NK-92 treated with Interleukin-12 subunit alpha and Interleukin-12 subunit beta, amount 100 ng/mL, for 24 hours (cell line): Measurements from ENCODE around the gene RERG.

ENCODE experiments used
- DNase-seq: peaks from one replicate; lab custom pipeline; 2025; lab: John Stamatoyannopoulos, UW

Gene RERG

DNA sequence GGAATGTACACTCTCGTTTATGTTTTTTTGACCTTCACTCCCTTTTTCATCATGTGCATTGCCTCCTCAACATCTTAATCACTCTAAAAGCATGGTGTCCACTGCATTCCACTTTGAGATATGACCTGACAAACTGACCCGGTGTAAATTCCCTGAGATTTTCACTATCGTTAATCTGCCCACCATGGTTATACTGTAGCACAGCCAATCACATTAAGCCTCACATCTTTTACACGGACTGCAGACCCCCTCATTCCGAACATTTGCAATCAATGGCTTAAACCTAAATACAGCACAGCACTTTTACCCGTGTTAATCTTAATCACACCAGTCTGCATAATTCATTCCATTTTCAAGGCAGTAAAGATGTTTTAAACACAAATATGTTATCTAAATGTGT, 2.4 kb downstream of the RERG start:
- DNase-seq, result no peak

GRCh38 chr12:15216036-15216889, 5.0 kb downstream of the RERG start:
- DNase-seq, result no peak

DNA sequence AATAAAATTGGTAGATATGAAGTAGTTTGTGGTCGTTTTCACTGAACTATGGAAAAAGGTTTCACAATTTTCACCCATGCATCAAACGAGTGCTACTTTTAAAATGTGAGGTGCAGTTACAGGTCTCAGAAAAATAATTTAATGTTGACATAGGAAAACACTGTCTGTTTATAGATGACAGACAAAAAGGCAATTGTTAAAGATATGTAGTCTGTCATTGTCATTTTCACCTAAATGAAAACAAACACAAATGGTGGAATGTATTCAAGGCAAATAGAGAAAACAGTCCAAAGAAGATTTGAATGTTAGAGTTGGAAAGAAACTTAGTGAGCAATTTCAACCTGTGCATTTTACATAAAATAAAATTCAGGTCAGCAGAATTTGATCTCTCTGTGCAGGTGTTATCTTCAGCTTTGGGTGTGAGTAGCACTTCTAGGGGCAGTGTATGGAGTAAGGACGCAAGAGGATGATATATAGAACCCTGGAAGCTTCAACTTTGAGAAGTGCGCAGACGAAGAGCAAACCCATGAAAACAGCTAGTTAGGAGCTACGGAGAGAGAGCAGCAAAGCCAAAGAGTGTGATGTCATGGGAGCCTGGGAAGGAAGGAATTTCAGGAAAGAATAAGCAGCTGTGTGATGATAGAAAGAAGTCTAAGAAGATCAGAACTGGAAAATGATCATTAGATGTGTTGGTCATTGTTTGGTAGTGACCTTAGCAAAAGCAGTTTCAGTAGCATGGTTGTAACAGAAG, 6.2 kb downstream of the RERG start:
- DNase-seq, result no peak

DNA sequence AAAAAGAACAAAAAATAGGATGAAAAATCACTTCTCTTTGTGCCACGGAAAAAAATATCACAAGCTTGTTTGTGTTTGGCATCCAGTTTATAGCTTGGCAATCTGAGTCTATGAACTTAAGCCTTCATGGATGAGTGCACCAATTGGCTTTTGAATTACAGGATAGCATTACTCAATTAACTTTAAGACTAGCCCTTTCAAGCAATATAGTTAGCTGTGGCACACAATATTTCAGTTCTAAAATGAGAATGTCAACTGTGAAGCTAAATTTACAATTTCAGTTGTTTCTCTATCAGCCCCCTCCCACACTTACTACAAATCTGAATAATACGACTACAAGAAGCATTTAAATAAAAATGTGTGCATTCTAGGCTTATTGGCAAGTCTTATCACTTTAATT, 8.3 kb downstream of the RERG start:
- no peak for DNase-seq

DNA sequence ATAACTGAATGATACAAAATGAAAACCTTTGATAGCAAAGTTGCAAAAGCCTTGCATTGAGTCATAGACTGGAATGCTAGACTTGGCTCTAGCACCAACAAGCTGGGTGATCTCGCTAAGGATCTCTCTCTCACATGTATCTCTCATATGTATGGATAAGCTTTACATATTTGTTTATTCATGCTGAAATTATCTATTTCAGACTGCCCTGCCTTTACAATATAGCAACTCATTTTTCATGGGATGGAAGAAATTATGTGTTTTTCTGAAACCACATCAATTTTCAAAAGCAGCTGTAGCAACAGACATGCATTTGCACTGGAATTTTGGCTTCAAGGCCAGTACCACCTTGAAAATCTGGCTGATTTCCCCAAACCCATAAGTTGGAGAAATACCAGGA, 11.4 kb downstream of the RERG start:
- DNase-seq, result no peak

DNA sequence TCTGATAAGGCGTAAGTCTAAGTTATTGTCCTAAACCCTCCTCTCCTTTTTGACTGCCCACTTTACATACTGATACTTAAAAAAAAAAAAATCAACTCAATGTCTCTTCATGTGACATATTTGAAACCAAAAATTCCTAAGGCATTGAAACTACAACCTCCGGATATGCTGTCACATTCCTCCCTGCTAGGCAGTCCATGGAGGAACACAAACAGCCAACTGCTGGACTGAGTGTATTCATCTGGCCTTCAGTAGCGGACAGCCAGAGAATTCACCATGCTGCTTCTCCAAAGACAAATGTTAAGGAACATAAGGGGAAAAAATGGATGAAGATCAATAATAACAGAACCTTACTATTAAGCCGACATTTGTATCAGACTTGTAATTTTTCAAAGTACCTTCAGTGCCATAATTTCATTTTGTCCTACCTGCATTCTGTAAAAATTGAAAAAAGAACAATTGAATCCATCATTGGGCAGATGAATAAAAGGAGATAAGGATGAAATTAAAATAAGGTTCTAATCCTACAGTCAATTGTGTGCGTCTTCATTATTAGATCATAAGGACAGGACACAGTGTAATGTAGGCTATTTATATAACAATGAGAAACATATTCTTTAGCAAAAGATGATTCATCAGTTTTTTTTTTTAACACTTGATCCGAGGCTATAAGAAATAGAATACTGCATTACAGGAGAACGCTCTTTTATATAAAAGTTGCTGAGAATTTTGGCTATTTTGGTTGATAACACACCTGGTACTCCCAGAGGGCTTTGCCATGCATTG, 12.2 kb downstream of the RERG start:
- no peak for DNase-seq

GRCh38 chr12:15208140-15208539, 13.1 kb downstream of the RERG start:
- no peak for DNase-seq

DNA sequence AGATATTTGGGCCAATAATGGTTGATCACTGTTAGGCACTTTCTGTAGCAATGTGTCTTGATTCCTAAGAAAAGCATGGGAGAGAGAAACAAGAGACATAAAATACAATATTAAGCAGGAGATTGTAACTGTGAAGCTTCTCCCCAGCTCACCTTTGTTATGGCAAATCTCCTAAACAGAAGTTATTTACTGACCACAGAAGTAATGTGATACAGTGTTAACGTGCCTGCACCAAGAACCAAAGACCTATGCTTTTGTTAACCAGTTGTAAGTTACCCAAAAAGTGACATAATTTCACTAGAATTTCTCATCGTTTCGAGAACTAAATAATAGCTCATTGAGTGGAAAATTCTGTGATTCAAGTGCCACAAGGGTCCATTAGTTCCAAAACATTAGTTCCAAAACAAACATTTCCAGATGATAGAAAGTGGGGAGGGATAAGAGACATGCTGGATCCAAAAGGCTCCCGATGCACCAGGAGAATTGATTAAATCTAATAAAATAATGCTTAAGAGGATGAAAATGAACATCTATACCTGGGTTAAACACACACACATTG, 14.3 kb downstream of the RERG start:
- DNase-seq, result no peak

GRCh38 chr12:15206338-15206737, 14.9 kb downstream of the RERG start:
- DNase-seq, result no peak

- DNase-seq, result no peak
Observed at GRCh38 chr12:15205341-15206010, 15.7 kb downstream of the RERG start.

DNA sequence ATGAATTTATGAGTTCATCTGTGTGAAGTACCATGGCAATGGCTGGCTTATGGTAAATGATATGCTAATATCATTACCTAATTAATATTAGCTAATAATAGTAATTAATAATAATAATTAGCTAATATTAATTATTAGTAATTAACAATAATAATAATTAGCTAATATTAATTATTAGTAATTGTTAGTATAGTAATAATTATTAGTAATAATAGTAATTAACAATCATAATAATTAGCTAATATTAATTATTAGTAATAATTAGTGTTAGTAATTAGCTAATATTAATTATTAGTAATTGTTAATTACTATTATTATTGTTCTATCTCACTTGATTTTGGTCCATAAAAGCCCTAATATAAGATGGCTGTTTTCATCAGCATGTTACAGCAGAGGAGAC, 19.8 kb downstream of the RERG start:
- no peak for DNase-seq

DNA sequence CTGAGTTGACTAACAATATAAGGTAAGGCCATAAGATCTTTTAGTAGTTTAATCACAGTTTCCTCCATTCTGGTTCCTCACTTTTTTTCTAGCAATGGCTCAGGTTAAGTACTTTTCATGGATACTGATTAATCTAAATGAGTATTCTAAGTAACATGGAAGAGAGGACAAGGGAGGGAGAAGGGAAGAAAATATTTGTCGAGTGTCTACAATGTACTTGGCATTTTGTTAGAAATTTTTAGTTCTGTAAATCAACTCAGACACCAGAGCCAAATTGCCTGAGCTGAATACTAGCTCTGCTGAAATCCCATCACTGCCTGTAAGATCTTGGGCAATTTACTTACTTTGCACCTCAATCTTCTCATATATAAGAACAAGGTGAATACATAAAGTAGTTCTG, 20.2 kb downstream of the RERG start:
- DNase-seq, result no peak

- DNase-seq, result no peak
Observed at GRCh38 chr12:15200641-15201040, 20.6 kb downstream of the RERG start.

DNA sequence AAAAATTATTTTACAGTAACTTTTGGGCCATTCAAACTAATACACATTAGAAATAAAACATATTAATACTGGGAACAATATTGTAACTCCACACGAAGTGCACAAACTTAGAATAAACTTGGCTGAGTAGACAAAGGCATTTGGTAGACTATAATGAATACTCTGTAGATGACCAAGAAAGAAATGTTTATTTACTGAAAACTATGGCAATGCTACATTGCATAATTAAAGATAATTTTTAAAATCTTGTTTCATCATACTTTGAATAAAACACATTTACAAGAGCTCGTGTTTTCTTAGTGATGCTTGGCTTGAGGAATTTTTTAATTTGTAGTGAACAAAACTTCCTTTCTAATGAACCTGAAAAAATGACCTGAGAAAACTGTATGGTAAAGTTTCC, 21.3 kb downstream of the RERG start:
- DNase-seq, result no peak

DNA sequence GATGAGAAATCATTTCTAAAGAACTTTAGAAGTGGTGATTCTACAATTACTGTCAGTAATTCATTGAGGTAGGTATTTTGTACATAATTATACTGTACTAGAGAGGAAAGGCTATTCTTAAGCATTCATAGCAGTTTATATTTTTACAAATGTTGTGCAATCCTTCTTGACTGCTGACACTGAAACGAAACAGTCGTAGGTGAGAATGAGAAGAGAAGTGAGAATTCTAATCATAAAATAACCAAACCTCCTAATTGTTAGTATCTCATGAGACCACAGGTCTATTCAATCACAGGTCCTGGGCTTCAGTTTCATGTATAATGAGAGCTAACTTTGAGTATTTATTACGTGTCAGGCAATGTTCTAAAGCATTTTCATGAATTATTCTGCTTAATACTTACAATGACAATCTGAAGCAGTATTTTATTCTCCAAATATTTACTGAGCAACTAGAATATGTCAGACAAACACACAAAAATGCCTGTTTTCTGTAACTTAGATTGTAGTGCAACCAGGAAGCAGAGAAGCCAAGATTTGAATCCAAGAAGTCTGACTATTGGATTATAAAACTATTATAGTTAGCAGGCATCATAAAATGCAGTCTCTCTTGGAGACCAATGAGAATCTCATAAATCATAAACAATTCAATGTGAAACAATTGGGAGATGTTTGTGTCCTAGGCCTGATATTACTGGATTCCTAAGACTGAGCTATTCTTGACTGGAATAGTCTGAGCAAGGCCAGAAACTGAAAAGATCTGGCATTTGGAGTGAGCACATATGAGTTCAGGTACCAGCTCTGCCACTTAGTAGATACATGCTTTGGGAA, 24.3 kb downstream of the RERG start:
- no peak for DNase-seq

GRCh38 chr12:15196221-15196620, 25.0 kb downstream of the RERG start:
- DNase-seq, result no peak

DNA sequence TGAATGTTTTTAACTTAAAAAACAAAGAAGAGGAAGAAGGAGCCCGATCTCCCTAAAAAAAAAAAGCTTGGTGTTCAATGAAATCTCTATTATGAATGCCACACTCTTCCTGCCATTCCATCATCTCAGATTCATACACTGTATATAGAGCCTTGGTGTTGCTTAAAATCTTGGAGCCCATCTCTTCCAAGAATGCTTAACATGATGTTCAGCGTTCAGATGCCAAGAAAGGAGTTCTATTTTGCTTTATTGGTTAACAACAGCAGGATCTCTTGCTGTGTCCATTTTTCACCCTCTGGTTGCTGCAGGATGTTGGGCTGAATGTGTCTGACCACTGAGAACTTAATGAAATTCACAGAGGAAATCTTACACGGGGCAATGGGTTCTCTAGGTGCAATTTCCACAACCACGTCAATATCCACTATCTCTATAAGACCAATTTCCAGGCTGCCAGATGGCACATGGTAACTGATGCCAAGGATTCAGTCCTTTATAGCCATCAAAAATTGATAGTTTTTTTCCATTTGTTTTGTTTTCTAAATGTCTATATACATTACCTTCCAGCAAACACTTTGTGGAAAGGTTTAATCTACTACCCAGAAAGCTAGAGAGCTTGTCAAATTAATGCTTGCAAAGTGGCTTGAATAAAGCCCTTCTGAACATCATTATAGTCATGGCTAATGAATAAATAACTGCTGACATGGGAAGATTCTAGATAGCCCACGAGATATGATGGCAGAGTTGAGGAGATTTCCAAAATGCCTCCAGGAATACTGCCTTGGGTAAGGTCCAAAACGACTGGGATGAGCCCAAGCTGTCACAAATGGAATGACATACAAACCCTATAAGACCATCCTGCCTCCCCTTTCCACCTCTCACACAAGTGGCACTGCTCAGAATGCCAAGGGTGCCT, 26.5 kb downstream of the RERG start:
- no peak for DNase-seq

DNA sequence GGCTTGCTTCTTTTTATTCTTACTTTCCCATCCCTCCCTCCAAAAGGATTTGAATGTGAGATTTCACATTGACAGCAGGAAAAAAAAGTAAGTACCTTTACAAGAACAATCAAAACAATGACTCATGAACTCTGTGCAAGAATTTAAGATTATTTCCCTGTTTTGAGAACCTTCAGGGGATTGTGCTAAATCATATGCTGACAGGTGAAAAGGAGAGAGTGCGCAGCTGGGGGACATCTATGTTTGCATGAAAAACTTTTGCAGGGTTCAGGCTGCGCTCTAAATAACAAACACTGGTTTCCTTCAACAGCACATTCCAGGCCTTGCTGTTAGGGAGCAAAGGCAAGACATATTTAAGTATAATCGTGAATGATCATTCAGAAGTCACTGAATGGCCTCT, 27.3 kb downstream of the RERG start:
- no peak for DNase-seq

DNA sequence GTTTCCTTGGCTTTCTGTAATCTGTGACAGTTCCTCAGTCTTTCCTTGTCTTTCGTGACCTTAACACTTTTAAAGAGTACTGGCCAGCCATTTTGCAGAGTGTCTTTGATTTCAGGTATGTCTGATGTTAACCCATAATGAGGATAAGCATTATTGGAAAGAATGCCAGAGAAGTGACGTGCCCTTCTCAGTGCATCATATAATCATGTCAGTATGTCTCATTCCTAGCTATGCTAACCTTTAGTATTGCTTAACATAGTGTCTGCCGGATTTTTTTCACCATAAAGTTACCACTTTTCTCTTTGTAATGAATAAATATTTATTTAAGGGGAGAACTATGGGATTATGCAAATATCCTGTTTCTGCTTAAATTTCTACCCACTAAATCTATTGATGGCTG, 28.5 kb downstream of the RERG start:
- no peak for DNase-seq

- no peak for DNase-seq
Observed at GRCh38 chr12:15188127-15188526, 33.1 kb downstream of the RERG start.
